ENCODE results near the gene PLTP. TPM values are rescaled to one million over a fixed set of nuclear protein-coding genes. Genes with fewer than 3 reads are reported as not detected.
"Not testable (repeated sequence)": the region's sequence is repeated elsewhere in the genome, so short reads cannot be mapped to it uniquely, and the experiment has no call there.

Gene PLTP
- polyA plus RNA-seq, 3 donors = 113 to 308 (median 276) TPM

DNA sequence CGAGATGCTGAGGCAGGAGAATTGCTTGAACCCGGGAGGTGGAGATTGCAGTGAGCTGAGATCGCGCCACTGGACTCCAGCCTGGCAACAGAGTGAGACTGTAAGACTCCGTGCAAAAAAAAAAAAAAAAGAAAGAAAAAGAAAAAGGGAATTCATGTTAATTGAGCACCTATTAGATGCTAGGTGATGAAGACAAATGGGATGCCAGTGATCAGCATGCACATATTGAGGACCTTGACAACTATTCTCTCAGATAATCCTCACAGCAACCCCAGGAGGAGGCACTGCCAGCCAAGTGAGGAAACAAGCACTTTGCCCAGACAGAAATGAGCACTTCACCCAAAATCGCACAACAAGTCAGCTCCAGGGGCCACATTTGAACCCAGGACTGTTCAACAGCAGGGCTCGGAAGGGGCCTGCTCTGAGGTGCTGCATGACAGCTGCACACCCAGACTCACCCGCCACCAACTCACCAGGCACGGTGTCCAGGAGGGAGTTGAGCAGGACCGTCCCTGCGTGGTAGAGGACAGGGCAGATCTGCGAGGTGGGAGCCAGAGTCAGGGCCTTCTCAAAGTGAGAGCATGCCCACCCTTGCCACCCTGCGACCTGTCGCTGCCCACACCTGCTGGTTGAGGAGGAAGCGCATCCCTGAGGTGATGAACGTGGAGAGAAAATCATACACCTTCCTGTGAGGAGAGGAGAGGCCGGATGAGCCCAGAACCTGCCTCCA is 4.6 kb downstream of the PLTP start:
- H3K27ac ChIP-seq (ENCODE audit: low read depth, low read length) = no peak overlapping the region
- 94 to 97% (median 94%) methylated on average over 17 of the region's 17 CpGs for WGBS, 3 donors

DNA sequence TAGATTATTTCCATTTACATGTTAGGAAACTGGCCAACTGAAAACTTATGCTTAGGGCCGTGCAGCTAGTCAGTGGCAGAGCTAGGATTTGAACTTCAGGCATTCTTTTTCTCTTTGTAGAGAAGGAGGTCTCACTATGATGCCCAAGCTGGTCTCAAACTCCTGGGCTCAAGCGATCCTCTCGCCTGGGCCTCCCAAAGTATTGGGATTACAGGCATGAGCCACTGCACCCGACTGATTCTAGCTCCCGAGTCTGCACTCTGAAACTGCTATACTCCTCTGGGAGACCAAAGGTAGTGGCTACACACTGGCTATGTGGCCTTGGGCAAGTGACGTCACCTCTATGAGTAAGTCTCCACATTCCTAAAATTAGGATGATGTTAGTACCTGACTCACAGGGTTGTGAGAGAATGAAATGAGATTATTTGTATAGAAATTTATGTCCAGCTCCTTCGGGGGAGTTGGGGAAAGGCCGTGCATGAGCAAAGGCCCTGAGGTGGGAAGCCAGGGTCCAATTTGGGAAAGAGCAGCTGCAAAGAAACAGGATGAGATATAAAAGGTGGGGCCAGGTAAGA is 6.4 kb downstream of the PLTP start:
- WGBS, 3 donors = 85 to 90% (median 87%) methylated on average over 8 of the region's 8 CpGs
- H3K27ac ChIP-seq (ENCODE audit: low read depth, low read length) = no peak overlapping the region

DNA sequence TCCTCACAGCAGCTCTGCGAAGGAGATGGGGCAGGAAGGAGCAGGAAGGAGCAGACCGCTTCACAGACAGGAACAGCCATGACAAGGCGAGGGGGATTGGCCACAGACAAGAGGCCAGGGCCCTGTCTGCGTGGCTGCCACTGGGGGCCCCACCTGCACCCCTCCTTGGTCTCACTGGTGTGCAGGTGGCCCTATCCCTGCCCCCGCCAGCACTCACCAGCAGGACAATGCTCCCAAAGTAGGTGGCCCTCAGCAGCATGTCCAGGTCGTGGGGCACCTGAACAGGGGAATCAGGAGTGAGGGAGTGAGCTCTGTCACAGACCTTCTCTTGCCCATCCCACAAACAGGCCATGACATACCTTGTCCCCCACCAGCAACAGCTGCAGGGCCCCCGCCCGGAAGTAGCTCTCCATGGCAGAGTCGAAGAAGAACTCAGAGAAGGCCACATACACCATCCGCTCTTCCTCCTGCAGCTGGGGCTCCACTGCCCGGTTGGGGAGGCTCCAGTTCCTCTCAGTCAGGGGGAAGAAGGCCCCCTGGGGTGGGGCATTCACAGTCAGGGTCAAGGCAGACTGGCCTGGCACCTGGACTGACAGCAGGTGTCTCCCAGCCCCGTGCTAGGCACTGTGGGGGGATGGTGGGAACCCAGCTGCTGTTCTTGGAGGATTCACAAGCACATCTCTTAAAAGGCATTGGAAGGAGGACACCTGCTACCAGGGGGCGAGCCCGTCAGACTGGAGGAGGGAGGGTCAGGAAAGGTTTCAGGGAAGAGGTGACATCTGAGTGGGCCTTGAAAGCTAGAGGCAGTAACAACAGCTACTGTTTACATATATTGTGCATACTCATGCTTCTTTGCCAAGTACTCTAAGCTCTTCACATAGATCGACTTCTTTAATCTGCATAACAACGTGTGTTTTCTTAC is 7.1 kb downstream of the PLTP start:
- H3K27ac ChIP-seq (ENCODE audit: low read depth, low read length) = no peak overlapping the region
- 79 to 83% (median 80%) methylated on average over 16 of the region's 16 CpGs for WGBS, 3 donors

DNA sequence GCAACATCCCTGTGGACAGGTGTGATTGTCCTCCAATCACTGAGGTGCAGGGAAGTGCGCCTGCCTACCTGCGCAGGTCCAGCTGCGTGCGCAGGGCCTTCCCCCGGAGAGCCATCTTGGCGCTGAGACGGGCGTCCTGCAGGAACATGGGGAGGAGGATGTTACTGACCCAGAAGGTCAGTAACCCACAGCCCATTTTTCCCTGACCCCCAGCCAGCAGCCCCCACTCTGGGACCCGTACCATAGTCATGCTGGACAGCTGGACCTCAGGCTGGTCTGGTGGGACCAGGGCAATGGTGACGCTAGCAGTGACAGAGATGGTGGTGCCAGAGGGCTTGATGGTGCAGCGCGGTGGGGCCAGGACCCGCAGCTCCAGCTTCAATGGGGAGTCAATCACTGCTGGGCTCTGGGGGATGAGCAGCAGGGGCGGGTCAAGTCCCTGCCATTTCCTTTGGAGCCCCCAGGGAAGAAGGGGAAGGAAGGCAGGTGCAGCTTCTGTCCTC is 9.7 kb downstream of the PLTP start:
- WGBS, 3 donors = 92 to 96% (median 92%) methylated on average over 14 of the region's 14 CpGs
- no peak overlapping the region for H3K27ac ChIP-seq (ENCODE audit: low read depth, low read length)

DNA sequence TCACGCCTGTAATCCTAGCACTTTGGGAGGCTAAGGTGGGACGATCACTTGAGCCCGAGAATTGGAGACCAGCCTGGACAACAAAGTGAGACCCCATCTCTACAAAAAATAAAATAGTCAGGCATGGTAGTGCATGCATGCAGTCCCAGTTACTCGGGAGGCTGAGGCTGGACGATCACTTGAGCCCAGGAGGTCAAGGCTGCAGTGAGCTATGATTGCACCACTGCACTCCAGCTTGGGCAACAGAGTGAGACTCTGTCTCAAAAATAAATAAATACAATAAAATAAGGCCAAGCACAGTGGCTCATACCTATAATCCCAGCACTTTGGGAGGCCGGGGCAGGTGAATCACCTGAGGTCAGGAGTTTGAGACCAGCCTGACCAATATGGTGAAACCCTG is 10.6 kb downstream of the PLTP start:
- 82 to 96% (median 96%) methylated on average over 6 of the region's 6 CpGs for WGBS, 3 donors

DNA sequence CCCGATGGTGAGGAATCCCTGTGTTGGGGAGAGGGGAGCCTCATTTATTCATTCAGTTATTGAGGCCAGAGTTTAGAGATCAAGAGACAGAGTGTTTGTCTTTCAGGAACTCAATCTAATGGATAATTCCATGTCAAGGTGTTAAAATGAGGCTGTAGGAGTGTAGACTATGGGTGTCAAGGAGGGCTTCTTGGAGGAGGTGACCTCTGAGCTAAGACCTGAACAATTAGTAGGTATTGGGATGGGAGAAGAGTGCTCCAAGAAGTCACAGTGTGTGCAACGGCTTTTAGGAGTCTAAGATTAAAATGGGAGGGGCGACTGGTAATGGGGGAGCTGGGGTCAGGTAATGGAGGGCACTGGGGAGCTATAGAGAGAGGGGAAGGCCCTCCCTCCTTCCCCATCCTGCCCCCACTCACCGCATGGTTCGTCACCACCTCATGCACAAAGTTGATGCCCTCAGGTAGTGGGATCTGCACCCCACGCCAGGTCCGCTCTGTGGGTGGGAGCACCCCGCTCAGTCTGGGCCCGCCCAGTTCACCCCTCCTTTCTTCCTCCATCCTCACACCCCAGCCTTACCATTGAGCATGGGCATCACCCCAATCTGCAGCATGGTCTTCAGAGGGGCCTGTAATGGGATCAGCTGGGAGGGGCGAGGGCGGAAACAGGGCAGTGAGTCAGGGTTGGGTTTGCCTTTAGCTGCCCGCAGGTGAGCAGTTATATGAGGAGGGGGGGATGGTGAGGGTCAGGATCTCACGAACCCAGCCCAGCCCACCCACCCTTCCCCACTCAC is 12.7 kb downstream of the PLTP start:
- 86 to 91% (median 88%) methylated on average over 13 of the region's 13 CpGs for WGBS, 3 donors
- no peak overlapping the region for H3K27ac ChIP-seq (ENCODE audit: low read depth, low read length)

More for the DNA sequence above, 10.6 kb downstream of the PLTP start:
- not testable (repeated sequence) for H3K27ac ChIP-seq (ENCODE audit: low read depth, low read length)

DNA sequence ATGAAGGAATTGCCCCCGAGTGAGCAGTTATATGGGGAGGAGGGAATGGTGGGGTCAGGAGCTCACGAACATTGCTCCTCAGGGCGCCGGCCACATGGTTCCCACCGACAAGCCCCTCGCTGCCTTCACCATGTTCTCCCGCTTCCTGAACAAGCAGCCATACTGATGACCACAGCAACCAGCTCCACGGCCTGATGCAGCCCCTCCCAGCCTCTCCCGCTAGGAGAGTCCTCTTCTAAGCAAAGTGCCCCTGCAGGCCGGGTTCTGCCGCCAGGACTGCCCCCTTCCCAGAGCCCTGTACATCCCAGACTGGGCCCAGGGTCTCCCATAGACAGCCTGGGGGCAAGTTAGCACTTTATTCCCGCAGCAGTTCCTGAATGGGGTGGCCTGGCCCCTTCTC is 13.7 kb downstream of the PLTP start:
- WGBS, 3 donors = 88 to 92% (median 89%) methylated on average over 12 of the region's 12 CpGs
- no peak overlapping the region for H3K27ac ChIP-seq (ENCODE audit: low read depth, low read length)

DNA sequence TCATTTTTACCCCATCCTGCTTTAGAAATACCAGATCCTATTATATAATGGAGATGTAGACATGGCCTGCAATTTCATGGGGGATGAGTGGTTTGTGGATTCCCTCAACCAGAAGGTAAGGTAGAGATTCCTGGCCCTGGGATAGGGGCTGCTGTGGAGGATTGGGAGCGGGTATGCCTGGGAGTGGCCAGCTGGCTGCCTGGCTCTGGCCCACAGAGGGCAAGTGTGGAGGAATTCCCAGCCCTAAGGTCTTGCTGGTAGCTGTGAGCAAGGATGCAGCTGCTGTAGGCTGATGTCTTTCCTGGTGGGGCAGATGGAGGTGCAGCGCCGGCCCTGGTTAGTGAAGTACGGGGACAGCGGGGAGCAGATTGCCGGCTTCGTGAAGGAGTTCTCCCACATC is 14.3 kb downstream of the PLTP start:
- H3K27ac ChIP-seq (ENCODE audit: low read depth, low read length) = no peak overlapping the region
- 91 to 96% (median 96%) methylated on average over 7 of the region's 7 CpGs for WGBS, 3 donors

DNA sequence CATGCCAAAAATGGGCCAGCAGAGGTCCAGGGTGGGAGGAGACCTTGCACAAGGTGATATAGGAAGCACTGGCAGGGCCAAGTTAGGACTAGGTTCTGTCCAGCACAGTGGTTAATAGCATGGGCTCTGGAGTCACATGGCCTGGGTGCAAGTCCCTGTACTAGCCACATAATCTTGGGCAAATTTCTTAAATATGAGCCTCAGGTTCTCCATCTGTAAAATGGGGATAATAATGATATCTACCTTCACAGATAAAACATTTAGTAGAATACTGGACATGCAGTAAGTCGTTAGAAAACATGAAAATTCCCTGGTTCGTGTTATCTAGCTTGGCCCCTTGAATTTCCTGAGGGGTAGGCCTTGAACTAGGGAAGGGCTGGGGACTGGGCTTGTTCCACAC is 14.7 kb downstream of the PLTP start:
- WGBS, 3 donors = 81 to 87% (median 84%) methylated on average over 2 of the region's 2 CpGs
- H3K27ac ChIP-seq (ENCODE audit: low read depth, low read length) = no peak overlapping the region

DNA sequence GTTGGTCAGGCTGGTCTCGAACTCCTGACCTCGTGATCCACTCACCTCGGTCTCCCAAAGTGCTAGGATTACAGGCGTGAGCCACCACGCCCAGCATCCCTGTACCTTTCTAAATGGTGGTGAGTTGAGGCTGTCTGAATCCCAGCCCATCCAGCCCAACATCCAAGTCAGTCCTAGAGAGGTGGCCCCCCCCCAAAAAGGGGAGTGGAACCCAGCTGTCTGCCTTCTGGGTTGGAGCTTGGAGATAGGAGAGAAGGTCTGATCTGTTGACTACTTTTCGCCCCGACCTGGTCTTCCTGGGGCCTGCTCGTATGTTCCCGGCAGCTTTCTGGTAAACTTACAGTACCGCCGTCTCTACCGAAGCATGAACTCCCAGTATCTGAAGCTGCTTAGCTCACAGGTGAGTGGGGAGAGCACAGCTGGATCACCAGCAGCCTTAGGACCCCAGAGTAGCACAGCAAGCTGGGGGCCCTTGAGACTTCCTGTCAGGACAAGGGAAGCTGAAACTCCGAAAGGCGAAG is 15.3 kb downstream of the PLTP start:
- WGBS, 3 donors = 91 to 96% (median 94%) methylated on average over 14 of the region's 14 CpGs
- no peak overlapping the region for H3K27ac ChIP-seq (ENCODE audit: low read depth, low read length)

DNA sequence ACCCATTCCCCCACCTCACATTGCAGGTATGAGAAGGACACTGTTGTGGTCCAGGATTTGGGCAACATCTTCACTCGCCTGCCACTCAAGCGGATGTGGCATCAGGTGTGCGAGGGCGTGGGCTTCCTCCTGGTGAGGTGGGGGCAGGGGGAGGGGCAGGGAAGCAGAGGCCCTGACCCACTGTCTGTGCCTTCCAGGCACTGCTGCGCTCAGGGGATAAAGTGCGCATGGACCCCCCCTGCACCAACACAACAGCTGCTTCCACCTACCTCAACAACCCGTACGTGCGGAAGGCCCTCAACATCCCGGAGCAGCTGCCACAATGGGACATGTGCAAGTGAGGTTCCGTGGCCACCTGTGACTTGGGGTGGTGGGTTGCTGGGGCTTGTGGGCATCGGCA is 17.2 kb downstream of the PLTP start:
- WGBS, 3 donors = 76 to 87% (median 78%) methylated on average over 12 of the region's 12 CpGs
- H3K27ac ChIP-seq (ENCODE audit: low read depth, low read length) = no peak overlapping the region

DNA sequence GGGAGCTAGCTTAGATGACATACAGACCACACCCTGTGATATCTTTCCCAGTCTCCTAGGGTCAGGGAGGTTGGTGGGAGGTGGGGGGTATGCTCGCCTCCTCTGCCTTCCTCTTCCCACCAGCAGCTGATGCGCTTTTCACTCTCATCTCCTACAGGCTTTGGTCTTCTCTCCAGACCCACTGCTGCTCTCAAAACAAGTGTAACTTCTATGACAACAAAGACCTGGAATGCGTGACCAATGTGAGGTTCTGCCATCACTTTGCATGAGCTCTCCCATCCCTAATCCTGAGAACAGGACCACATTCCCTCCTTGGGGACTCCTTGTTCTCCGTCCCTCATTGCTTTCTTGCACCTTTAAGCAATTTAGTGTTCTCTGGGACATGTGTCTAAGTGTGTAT is 18.1 kb downstream of the PLTP start:
- WGBS, 3 donors = 90 to 96% (median 95%) methylated on average over 4 of the region's 4 CpGs
- no peak overlapping the region for H3K27ac ChIP-seq (ENCODE audit: low read depth, low read length)

DNA sequence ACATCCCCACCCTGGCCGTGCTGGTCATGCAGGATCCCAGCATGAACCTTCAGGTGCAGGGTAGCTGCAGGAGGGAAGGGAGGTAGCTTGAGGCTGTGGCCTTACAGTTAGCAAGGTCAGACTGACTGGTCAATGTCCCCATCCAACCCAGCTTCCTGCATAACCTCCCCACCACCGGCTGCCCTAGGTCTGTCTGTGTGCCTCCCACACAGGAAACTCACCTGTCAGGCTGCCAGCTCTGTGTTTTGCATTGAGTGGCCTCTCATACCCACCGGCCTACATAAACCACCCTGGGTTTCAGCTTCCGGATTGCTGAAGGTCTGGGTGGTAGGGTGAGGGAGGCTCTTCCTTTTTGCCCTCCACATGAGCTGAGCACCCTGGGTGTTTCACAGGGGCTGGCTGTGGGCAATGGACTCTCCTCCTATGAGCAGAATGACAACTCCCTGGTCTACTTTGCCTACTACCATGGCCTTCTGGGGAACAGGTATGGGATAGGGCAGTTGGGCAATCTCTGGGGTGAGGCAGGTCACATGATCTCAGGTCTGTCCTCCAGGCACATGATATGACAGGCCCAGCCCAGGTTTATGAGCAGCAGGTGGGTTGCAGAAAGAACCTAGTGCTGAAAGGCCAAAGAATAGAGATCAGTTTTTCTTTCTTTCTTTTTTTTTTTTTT is 19.0 kb downstream of the PLTP start:
- peak overlapping the region; percentile 40 for H3K27ac ChIP-seq (ENCODE audit: low read depth, low read length)

DNA sequence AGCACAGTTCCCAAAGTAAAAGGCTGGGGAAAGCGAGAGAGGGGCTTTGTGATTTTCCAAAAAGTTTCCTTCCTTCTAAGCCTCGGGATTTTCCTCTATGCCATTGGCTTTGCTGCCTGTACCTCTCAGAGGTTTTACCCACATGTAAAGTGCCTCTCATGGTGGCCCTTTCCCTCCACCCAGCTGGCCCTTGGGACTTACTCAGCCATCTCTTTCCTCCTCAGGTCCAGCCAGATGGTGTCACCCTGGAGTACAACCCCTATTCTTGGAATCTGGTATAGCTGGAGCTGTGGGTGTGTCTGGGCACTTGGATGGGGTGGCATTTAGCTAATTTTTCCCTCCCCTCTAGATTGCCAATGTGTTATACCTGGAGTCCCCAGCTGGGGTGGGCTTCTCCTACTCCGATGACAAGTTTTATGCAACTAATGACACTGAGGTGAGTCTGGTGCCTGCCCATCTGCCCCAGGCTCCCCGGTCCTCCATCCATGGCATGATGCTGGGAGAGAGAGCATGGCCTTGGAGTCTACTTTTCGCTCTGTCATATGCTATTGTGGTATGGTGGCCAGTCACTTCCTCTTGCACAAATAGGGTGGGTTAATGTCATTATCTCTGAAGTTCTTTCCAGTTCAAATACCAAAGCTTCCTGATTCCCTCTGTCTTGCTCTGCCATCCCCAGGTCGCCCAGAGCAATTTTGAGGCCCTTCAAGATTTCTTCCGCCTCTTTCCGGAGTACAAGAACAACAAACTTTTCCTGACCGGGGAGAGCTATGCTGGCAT is 19.7 kb downstream of the PLTP start:
- no peak overlapping the region for H3K27ac ChIP-seq (ENCODE audit: low read depth, low read length)
- WGBS, 3 donors = 69 to 81% (median 71%) methylated on average over 9 of the region's 9 CpGs

More for the DNA sequence above, 19.0 kb downstream of the PLTP start:
- 50 to 80% (median 57%) methylated on average over 4 of the region's 4 CpGs for WGBS, 3 donors

DNA sequence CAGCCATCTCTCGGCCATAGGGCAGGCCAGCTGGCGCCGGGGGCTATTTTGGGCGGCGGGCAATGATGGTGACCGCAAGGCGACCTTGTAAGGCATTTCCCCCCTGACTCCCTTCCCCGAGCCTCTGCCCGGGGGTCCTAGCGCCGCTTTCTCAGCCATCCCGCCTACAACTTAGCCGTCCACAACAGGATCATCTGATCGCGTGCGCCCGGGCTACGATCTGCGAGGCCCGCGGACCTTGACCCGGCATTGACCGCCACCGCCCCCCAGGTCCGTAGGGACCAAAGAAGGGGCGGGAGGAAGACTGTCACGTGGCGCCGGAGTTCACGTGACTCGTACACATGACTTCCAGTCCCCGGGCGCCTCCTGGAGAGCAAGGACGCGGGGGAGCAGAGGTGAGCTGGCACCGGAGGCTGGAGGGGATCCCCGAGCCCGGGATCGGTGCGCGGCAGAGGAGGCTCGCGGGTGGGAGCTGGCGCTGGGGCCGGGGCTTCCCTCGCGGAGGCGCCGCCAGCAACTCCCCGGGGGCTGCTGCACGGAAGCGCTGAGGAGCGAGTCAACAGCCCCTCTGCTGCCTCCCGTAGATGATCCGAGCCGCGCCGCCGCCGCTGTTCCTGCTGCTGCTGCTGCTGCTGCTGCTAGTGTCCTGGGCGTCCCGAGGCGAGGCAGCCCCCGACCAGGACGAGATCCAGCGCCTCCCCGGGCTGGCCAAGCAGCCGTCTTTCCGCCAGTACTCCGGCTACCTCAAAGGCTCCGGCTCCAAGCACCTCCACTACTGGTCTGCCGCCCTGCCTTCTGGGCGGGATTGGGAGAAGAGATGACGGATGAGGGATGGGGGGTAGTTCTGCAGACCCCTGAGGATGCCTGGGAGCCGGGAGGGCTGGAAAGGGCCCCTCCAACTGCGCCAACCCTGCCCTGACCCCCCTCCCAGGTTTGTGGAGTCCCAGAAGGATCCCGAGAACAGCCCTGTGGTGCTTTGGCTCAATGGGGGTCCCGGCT is 20.7 kb downstream of the PLTP start, which contains the start of the genes CTSA and NEURL2:
Gene CTSA (plus strand): TSS at position 351 of the 999 bp plus-strand sequence. CDS start 234 bp downstream, at position 585.
Gene NEURL2 (minus strand): TSS at position 224 of the 999 bp plus-strand sequence. CDS start 217 bp downstream, at position 7.
- H3K27ac ChIP-seq (ENCODE audit: low read depth, low read length) = peak within 1 kb of the TSS; percentile 9
- WGBS, 3 donors = 1 to 2% (median 1%) methylated on average over 70 to 78 of the region's 78 CpGs
